SK-N-SH (cell line): Measurements from ENCODE around the gene FBXO30. TPM values are rescaled to one million over a fixed set of nuclear protein-coding genes. Genes with fewer than 3 reads are reported as not detected.

ENCODE experiments used
- CTCF ChIA-PET: fragments of 300-600, 350-600 bp; formaldehyde crosslinking; extraction: SDS; loops from one replicate; lab custom pipeline; 2021; lab: Yijun Ruan, JAX
- POLR2A ChIA-PET: fragments of 350-600 bp; sonication (Branson Sonifier 250); formaldehyde crosslinking; extraction: SDS; loops from one replicate; lab custom pipeline; 2020; ENCODE audit warnings: antibody characterized with exemption, inconsistent platforms; lab: Yijun Ruan, JAX
- DNase-seq: peaks from one replicate; pipeline ENCODE4 v3.0.0; 2012
- H2AFZ ChIP-seq: fragments of 200-600 bp; sonication (generic); 2 replicates; pipeline ENCODE4 v1.8.1; 2016; ENCODE audit warnings: antibody characterized with exemption, mild to moderate bottlenecking, low read depth
- H3F3A ChIP-seq: fragments of 200-600 bp; sonication (generic); replicated peaks from 2 replicates; pipeline ENCODE3; 2016; ENCODE audit warnings: antibody characterized with exemption, mild to moderate bottlenecking; ENCODE audit not compliant: insufficient read depth
- H3K27ac ChIP-seq, 2 experiments: fragments of 200-500 bp in 1 of 2; fragments of 200-600 bp in 1 of 2; sonication (Bioruptor generic) in 1 of 2; sonication (generic), shearing (Covaris generic) in 1 of 2; 2 replicates each; pipeline versions ENCODE4 v1.5.1 to v1.6.1; 2014 to 2016; ENCODE audit warnings: low read depth in 2 of 2, inconsistent platforms in 1 of 2, low read length in 1 of 2, mild to moderate bottlenecking in 1 of 2, mixed read lengths in 1 of 2
- H3K27me3 ChIP-seq: fragments of 200-600 bp; sonication (generic), shearing (Covaris generic); 2 replicates; pipeline ENCODE4 v1.6.1; 2016; ENCODE audit warnings: mixed run types; ENCODE audit not compliant: insufficient read depth
- H3K36me3 ChIP-seq, 2 experiments: fragments of 200-500 bp in 1 of 2; fragments of 200-600 bp in 1 of 2; sonication (Bioruptor generic) in 1 of 2; sonication (generic) in 1 of 2; replicated peaks in 1 of 2; 2 replicates each; pipeline versions ENCODE3 to v1.5.1; 2014 to 2016; ENCODE audit warnings: low read length in 1 of 2, mild to moderate bottlenecking in 1 of 2; ENCODE audit not compliant: insufficient read depth in 2 of 2, control insufficient read depth in 1 of 2
- H3K4me1 ChIP-seq, 2 experiments: fragments of 200-500 bp in 1 of 2; fragments of 200-600 bp in 1 of 2; sonication (Bioruptor generic) in 1 of 2; sonication (generic), shearing (Covaris generic) in 1 of 2; 2 replicates each; pipeline versions ENCODE4 v1.5.1 to v1.6.1; 2014 to 2016; ENCODE audit warnings: low read depth in 1 of 2, low read length in 1 of 2, mixed run types in 1 of 2; ENCODE audit not compliant: insufficient read depth in 2 of 2, control insufficient read depth in 1 of 2
- H3K4me2 ChIP-seq: fragments of 200-600 bp; sonication (generic), shearing (Covaris generic); 2 replicates; pipeline ENCODE4 v1.6.1; 2017; ENCODE audit warnings: mixed run types
- H3K4me3 ChIP-seq, 2 experiments: fragments of 200-500 bp in 1 of 2; fragments of 200-600 bp in 1 of 2; sonication (Bioruptor generic) in 1 of 2; sonication (generic), shearing (Covaris generic) in 1 of 2; 2 replicates each; pipeline versions ENCODE4 v1.5.1 to v1.8.1; 2014 to 2016; ENCODE audit warnings: low read depth in 2 of 2, inconsistent platforms in 1 of 2, low read length in 1 of 2, mild to moderate bottlenecking in 1 of 2, mixed read lengths in 1 of 2, moderate library complexity in 1 of 2
- H3K79me2 ChIP-seq: fragments of 200-600 bp; sonication (generic); 2 replicates; pipeline ENCODE4 v1.8.1; 2017; ENCODE audit warnings: mild to moderate bottlenecking; ENCODE audit not compliant: insufficient read depth
- H3K9ac ChIP-seq: fragments of 200-600 bp; sonication (generic); 2 replicates; pipeline ENCODE4 v1.6.1; 2017; ENCODE audit warnings: mixed run types
- H3K9me2 ChIP-seq: fragments of 200-600 bp; sonication (generic); 2 replicates; pipeline ENCODE4 v1.6.1; 2017; ENCODE audit warnings: mixed run types
- H3K9me3 ChIP-seq: fragments of 200-600 bp; sonication (generic); 2 replicates; pipeline ENCODE4 v1.6.1; 2017; ENCODE audit warnings: mixed run types, mild to moderate bottlenecking, moderate library complexity
- H4K20me1 ChIP-seq: fragments of 200-600 bp; sonication (generic); 2 replicates; pipeline ENCODE4 v1.6.1; 2017; ENCODE audit warnings: mild to moderate bottlenecking, mixed run types; ENCODE audit not compliant: insufficient read depth
- CHD2 ChIP-seq: fragments of 150-350 bp; IDR thresholded peaks from 2 replicates; pipeline ENCODE4 v1.6.1; 2018; ENCODE audit warnings: low read length; ENCODE audit not compliant: partially characterized antibody
- EZH2phosphoT487 ChIP-seq: fragments of 200-600 bp; sonication (generic); IDR thresholded peaks from 2 replicates; pipeline ENCODE4 v1.6.1; 2017; ENCODE audit warnings: low read depth, mixed run types, mild to moderate bottlenecking, antibody characterized with exemption, moderate library complexity, borderline replicate concordance
- FOSL2 ChIP-seq: IDR thresholded peaks from 2 replicates; pipeline ENCODE4 v1.4.0; 2012; ENCODE audit warnings: low read depth, mild to moderate bottlenecking, moderate library complexity, borderline replicate concordance
- FOXJ3 ChIP-seq: sonication (generic); formaldehyde crosslinking; IDR thresholded peaks from 2 replicates; pipeline ENCODE4 v1.5.1; 2020; ENCODE audit warnings: mild to moderate bottlenecking, missing genetic modification reagents
- GATA2 ChIP-seq: sonication (generic); formaldehyde crosslinking; IDR thresholded peaks from 2 replicates; pipeline ENCODE4 v1.5.0; 2020; ENCODE audit warnings: mild to moderate bottlenecking, missing genetic modification reagents
- JUND ChIP-seq: IDR thresholded peaks from 2 replicates; pipeline ENCODE4 v1.4.0; 2012
- MEF2A ChIP-seq: IDR thresholded peaks from 2 replicates; pipeline ENCODE4 v1.4.0; 2012; ENCODE audit warnings: low read depth, borderline replicate concordance
- MXI1 ChIP-seq: IDR thresholded peaks from 2 replicates; pipeline ENCODE4 v1.6.1; 2012; ENCODE audit warnings: mild to moderate bottlenecking, low read depth, low read length, improper control_type of control experiment
- NFIC ChIP-seq: IDR thresholded peaks from 2 replicates; pipeline ENCODE4 v1.4.0; 2012; ENCODE audit warnings: borderline replicate concordance
- NRF1 ChIP-seq: IDR thresholded peaks from 2 replicates; pipeline ENCODE4 v1.6.1; 2012; ENCODE audit warnings: low read depth, mild to moderate bottlenecking, low read length
- PBX3 ChIP-seq: IDR thresholded peaks from 2 replicates; pipeline ENCODE4; 2012
- POLR2AphosphoS5 ChIP-seq: IDR thresholded peaks from 2 replicates; pipeline ENCODE4 v1.6.1; 2012; ENCODE audit warnings: low read depth, low read length
- RAD21 ChIP-seq: IDR thresholded peaks from 2 replicates; pipeline ENCODE4 v1.6.1; 2012; ENCODE audit warnings: mild to moderate bottlenecking, low read length
- RCOR1 ChIP-seq: fragments of 150-350 bp; IDR thresholded peaks from 2 replicates; pipeline ENCODE4 v1.6.1; 2017; ENCODE audit warnings: antibody characterized with exemption, low read length
- RXRA ChIP-seq: IDR thresholded peaks from 2 replicates; pipeline ENCODE4 v1.4.0; 2012; ENCODE audit warnings: low read depth, mild to moderate bottlenecking, borderline replicate concordance
- SIN3A ChIP-seq: IDR thresholded peaks from 2 replicates; pipeline ENCODE4 v1.6.1; 2012; ENCODE audit warnings: low read depth, mild to moderate bottlenecking, low read length, moderate library complexity, borderline replicate concordance
- TAF1 ChIP-seq: IDR thresholded peaks from 2 replicates; pipeline ENCODE4 v1.6.1; 2012; ENCODE audit warnings: low read depth, mild to moderate bottlenecking, low read length, moderate library complexity, borderline replicate concordance
- TCF12 ChIP-seq: IDR thresholded peaks from 2 replicates; pipeline ENCODE4 v1.4.0; 2012
- USF2 ChIP-seq: fragments of 150-350 bp; IDR thresholded peaks from 2 replicates; pipeline ENCODE4 v1.6.1; 2017; ENCODE audit warnings: antibody characterized with exemption, low read length, low read depth, borderline replicate concordance
- YY1 ChIP-seq: IDR thresholded peaks from 2 replicates; pipeline ENCODE4 v1.4.0; 2012; ENCODE audit warnings: low read depth, mild to moderate bottlenecking
- WGBS: methylation state at CpG from one replicate; pipeline ENCODE4 v1.1.6; 2017; ENCODE audit warnings: low lambda C conversion rate; 5-methylcytosine and 5-hydroxymethylcytosine counted together
- polyA plus RNA-seq, 3 experiments: library from polyadenylated mRNA; depleted of rRNA; stranded (reverse); fragments of >200 nt; gene quantifications; 2 replicates each; pipeline ENCODE4 v1.2.3, GENCODE V29; 2012

The FBXO30 gene
- polyA plus RNA-seq, 1 of the 3 experiments (the other 2 are of a cell fraction): 1.7 TPM

- H3K27ac ChIP-seq: no peak overlapping the region
- no peak for DNase-seq
- H2AFZ ChIP-seq: no peak overlapping the region
- H3K4me2 ChIP-seq: no peak overlapping the region
- peaks cover 6 to 15% of the 10 kb centered on the region in 2 experiments; a peak in 3 of 4 replicates for H3K4me1 ChIP-seq
- ChIA-PET POLR2A (no interaction called here), CTCF (no interaction called here)
- H3K9me3 ChIP-seq: no peaks in the 10 kb centered on the region
- H3K9ac ChIP-seq: no peak overlapping the region
- no peaks in the 10 kb centered on the region for H3K9me2 ChIP-seq
- H4K20me1 ChIP-seq: no peaks in the 10 kb centered on the region
- no peaks in the 10 kb centered on the region for H3K36me3 ChIP-seq
- H3K27me3 ChIP-seq: no peaks in the 10 kb centered on the region
- H3F3A ChIP-seq: peaks cover 18% of the 10 kb centered on the region
- H3K79me2 ChIP-seq: no peaks in the 10 kb centered on the region
- no peak for TF ChIP-seq MXI1
- TF ChIP-seq NRF1: no peak
- no peak for TF ChIP-seq YY1
- no peak for TF ChIP-seq JUND
- TF ChIP-seq CHD2: no peak
- no peak for TF ChIP-seq SIN3A
- no peak for TF ChIP-seq GATA2 (CRISPR knock-in tag)
- TF ChIP-seq RXRA: no peak
- no peak for TF ChIP-seq EZH2phosphoT487
- TF ChIP-seq MEF2A: no peak
- TF ChIP-seq USF2: no peak
- TF ChIP-seq, all 33 proteins: peak for 0
- no peak overlapping the region for H3K4me3 ChIP-seq
These were observed 25.1 kb upstream of the FBXO30 start for GRCh38 chr6:145839653-145840052.

GRCh38 chr6:145838305-145838704 lies 23.7 kb upstream of the FBXO30 start:
- Histone ChIP-seq H3K9me2 (no peaks in the 10 kb centered on the region), H3K4me1 (peaks cover 6 to 12% of the 10 kb centered on the region in 2 experiments; a peak in 3 of 4 replicates), H3K79me2 (no peaks in the 10 kb centered on the region), H3F3A (peaks cover 18% of the 10 kb centered on the region), H3K4me3 (no peak overlapping the region), H3K36me3 (no peaks in the 10 kb centered on the region), H3K4me2 (no peak overlapping the region), H3K9ac (no peak overlapping the region), H3K9me3 (no peaks in the 10 kb centered on the region), H4K20me1 (no peaks in the 10 kb centered on the region), H3K27ac (no peak overlapping the region), H3K27me3 (no peaks in the 10 kb centered on the region), H2AFZ (no peak overlapping the region)
- TF ChIP-seq NFIC: no peak
- TF ChIP-seq TCF12: no peak
- no peak for TF ChIP-seq RAD21
- no peak for TF ChIP-seq CHD2
- no peak for TF ChIP-seq POLR2AphosphoS5
- no peak for TF ChIP-seq NRF1
- no peak for TF ChIP-seq MEF2A
- no peak for TF ChIP-seq RCOR1
- no peak for TF ChIP-seq FOSL2
- no peak for TF ChIP-seq TAF1
- no peak for TF ChIP-seq PBX3
- TF ChIP-seq FOXJ3 (CRISPR knock-in tag): no peak
- no peak for TF ChIP-seq GATA2 (CRISPR knock-in tag)
- DNase-seq: no peak
- ChIA-PET CTCF (interaction anchor here (0.9 kb wide), 1 partner anchor 24 kb away, joined by 3 read pairs; the partner anchor contains the start of gene FBXO30), POLR2A (no interaction called here)
- WGBS: 80% methylated on average over 1 of the region's 1 CpG
